ENCODE results near the gene SPOCK1.

The SPOCK1 gene

DNA sequence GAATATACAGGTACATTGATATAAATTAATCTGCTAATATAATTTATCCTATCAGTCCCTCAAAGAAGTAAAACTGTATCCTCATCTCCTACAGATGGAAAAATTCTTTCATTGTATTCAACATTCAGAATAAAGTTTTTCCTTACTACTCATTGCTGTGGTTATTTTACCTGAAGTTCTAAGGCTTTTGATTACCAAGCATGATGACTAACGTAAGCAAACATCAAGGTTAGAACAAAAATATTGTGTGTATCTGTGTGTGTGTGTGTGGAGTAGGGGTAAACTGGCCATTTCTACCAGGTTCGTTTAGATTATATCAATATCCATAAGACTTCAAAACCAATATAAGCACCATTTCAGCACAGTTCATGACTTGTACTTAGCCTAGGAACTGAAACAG is 573.1 kb downstream of the SPOCK1 start:
- DNase-seq (ENCODE audit: low read depth) = no peak
